ENCODE measurements around the gene PRKAG2.
"Not testable (repeated sequence)": the region's sequence is repeated elsewhere in the genome, so short reads cannot be mapped to it uniquely, and the experiment has no call there.

The PRKAG2 gene

GRCh38 chr7:151884312-151885201 is 7.6 kb upstream of the PRKAG2 start:
- no peak for DNase-seq (ENCODE audit: low spot score)

GRCh38 chr7:151883857-151884256 is 6.9 kb upstream of the PRKAG2 start:
- no peak for DNase-seq (ENCODE audit: low spot score)

GRCh38 chr7:151882734-151883133 is 5.8 kb upstream of the PRKAG2 start:
- no peak for DNase-seq (ENCODE audit: low spot score)

- no peak for DNase-seq (ENCODE audit: low spot score)
Measured at GRCh38 chr7:151880688-151881087, 3.8 kb upstream of the PRKAG2 start.

GRCh38 chr7:151877911-151878835 is 1.3 kb upstream of the PRKAG2 start:
- no peak for DNase-seq (ENCODE audit: low spot score)

GRCh38 chr7:151875942-151876898 is 695 bp downstream of the PRKAG2 start:
- peak; percentile 69 for DNase-seq (ENCODE audit: low spot score)

- DNase-seq (ENCODE audit: low spot score): not testable (repeated sequence)
Measured at GRCh38 chr7:151874479-151874878, 2.4 kb downstream of the PRKAG2 start.

- DNase-seq (ENCODE audit: low spot score): no peak
Measured at GRCh38 chr7:151873402-151873965, 3.4 kb downstream of the PRKAG2 start.

GRCh38 chr7:151872531-151873401 is 4.1 kb downstream of the PRKAG2 start:
- DNase-seq (ENCODE audit: low spot score): no peak

- peak; percentile 53 for DNase-seq (ENCODE audit: low spot score)
Measured at GRCh38 chr7:151871904-151872303, 5.0 kb downstream of the PRKAG2 start.

GRCh38 chr7:151871189-151871735 is 5.7 kb downstream of the PRKAG2 start:
- DNase-seq (ENCODE audit: low spot score): no peak

GRCh38 chr7:151869968-151870918 is 6.7 kb downstream of the PRKAG2 start:
- no peak for DNase-seq (ENCODE audit: low spot score)

GRCh38 chr7:151869455-151869854 is 7.5 kb downstream of the PRKAG2 start:
- no peak for DNase-seq (ENCODE audit: low spot score)

- DNase-seq (ENCODE audit: low spot score): no peak
Measured at GRCh38 chr7:151869109-151869428, 7.8 kb downstream of the PRKAG2 start.

GRCh38 chr7:151868396-151869108 is 8.4 kb downstream of the PRKAG2 start:
- peak; percentile 59 for DNase-seq (ENCODE audit: low spot score)

GRCh38 chr7:151867912-151868311 is 9.0 kb downstream of the PRKAG2 start:
- peak; percentile 89 for DNase-seq (ENCODE audit: low spot score)

- no peak for DNase-seq (ENCODE audit: low spot score)
Measured at GRCh38 chr7:151866761-151867655, 9.9 kb downstream of the PRKAG2 start.
